Measurements from ENCODE around the gene TMC7.

GRCh38 chr16:18979936-18980335 is 3.8 kb upstream of the TMC7 start:
- TF ChIP-seq SPI1 (IDR thresholded peaks at IDR 0.05; ENCODE audit: borderline replicate concordance, low read depth) (no peak), GABPA (IDR thresholded peaks at IDR 0.05; ENCODE audit: low read depth) (no peak), POLR2AphosphoS5 (IDR thresholded peaks at IDR 0.05; ENCODE audit: low read depth) (no peak)
- TF ChIP-seq, protein P1, sequence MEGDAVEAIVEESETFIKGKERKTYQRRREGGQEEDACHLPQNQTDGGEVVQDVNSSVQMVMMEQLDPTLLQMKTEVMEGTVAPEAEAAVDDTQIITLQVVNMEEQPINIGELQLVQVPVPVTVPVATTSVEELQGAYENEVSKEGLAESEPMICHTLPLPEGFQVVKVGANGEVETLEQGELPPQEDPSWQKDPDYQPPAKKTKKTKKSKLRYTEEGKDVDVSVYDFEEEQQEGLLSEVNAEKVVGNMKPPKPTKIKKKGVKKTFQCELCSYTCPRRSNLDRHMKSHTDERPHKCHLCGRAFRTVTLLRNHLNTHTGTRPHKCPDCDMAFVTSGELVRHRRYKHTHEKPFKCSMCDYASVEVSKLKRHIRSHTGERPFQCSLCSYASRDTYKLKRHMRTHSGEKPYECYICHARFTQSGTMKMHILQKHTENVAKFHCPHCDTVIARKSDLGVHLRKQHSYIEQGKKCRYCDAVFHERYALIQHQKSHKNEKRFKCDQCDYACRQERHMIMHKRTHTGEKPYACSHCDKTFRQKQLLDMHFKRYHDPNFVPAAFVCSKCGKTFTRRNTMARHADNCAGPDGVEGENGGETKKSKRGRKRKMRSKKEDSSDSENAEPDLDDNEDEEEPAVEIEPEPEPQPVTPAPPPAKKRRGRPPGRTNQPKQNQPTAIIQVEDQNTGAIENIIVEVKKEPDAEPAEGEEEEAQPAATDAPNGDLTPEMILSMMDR (IDR thresholded peaks at IDR 0.05; ENCODE audit: insufficient read depth, low read length), result no peak
- TF ChIP-seq, protein P2, sequence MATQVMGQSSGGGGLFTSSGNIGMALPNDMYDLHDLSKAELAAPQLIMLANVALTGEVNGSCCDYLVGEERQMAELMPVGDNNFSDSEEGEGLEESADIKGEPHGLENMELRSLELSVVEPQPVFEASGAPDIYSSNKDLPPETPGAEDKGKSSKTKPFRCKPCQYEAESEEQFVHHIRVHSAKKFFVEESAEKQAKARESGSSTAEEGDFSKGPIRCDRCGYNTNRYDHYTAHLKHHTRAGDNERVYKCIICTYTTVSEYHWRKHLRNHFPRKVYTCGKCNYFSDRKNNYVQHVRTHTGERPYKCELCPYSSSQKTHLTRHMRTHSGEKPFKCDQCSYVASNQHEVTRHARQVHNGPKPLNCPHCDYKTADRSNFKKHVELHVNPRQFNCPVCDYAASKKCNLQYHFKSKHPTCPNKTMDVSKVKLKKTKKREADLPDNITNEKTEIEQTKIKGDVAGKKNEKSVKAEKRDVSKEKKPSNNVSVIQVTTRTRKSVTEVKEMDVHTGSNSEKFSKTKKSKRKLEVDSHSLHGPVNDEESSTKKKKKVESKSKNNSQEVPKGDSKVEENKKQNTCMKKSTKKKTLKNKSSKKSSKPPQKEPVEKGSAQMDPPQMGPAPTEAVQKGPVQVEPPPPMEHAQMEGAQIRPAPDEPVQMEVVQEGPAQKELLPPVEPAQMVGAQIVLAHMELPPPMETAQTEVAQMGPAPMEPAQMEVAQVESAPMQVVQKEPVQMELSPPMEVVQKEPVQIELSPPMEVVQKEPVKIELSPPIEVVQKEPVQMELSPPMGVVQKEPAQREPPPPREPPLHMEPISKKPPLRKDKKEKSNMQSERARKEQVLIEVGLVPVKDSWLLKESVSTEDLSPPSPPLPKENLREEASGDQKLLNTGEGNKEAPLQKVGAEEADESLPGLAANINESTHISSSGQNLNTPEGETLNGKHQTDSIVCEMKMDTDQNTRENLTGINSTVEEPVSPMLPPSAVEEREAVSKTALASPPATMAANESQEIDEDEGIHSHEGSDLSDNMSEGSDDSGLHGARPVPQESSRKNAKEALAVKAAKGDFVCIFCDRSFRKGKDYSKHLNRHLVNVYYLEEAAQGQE (IDR thresholded peaks at IDR 0.05; ENCODE audit: insufficient replicate concordance, low read depth), result no peak
